Thyroid gland (tissue), 4 donors: Measurements from ENCODE around the gene WFIKKN2. TPM values are rescaled to one million over a fixed set of nuclear protein-coding genes. Genes with fewer than 3 reads are reported as not detected.

Experiments used
- DNase-seq, 2 donors: peaks; one replicate each; pipeline ENCODE4 v3.0.0-alpha.2; 2019
- H3K27ac ChIP-seq, 3 donors: fragments of 200-600 bp; sonication (generic); 1 replicate in 2 of 3; 2 replicates in 1 of 3; pipeline ENCODE4 v1.5.1; 2016 to 2019; ENCODE audit warnings: mild to moderate bottlenecking in 1 of 3, moderate library complexity in 1 of 3
- H3K27me3 ChIP-seq: fragments of 200-600 bp; sonication (generic); one replicate; pipeline ENCODE4 v1.5.1; 2019
- H3K36me3 ChIP-seq, 2 donors: fragments of 200-600 bp; sonication (generic); one replicate each; pipeline ENCODE4 v1.5.1; 2016 to 2019
- H3K4me1 ChIP-seq, 2 donors: fragments of 200-600 bp; sonication (generic); one replicate each; pipeline ENCODE4 v1.5.1; 2017 to 2019
- H3K4me3 ChIP-seq, 3 donors: fragments of 200-600 bp; sonication (generic); replicated peaks in 1 of 3; 1 replicate in 2 of 3; 2 replicates in 1 of 3; pipeline ENCODE4 v1.5.1; 2016; ENCODE audit warnings: mild to moderate bottlenecking in 1 of 3
- H3K9me3 ChIP-seq: fragments of 200-600 bp; sonication (generic); one replicate; pipeline ENCODE4 v1.5.1; 2017
- POLR2A ChIP-seq, 2 donors: fragments of 450-650 bp; IDR thresholded peaks; one replicate each; pipeline ENCODE4 v1.6.1; 2017; ENCODE audit warnings: antibody characterized with exemption in 2 of 2, mild to moderate bottlenecking in 2 of 2, moderate library complexity in 1 of 2
- WGBS, 2 donors: methylation state at CpG; one replicate each; pipeline ENCODE4 v1.1.5; 2017; 5-methylcytosine and 5-hydroxymethylcytosine counted together
- intact Hi-C: fragments of 100-400 bp; cut with DNase I; formaldehyde crosslinking; loops from one replicate; pipeline ENCODE4 v1.15.1; 2023
- total RNA-seq, 4 donors: library from RNA; depleted of rRNA; stranded (reverse); fragments of >200 nt; gene quantifications; one replicate each; pipeline ENCODE4 v1.2.3, GENCODE V29; 2016
- TF ChIP-seq, protein P1 (sequence below), 6 experiments: fragments of 200-600 bp in 3 of 6; fragments of 450-650 bp in 3 of 6; sonication (generic) in 3 of 6; IDR thresholded peaks; one replicate each; pipeline ENCODE4 v1.5.1; 2016 to 2019; ENCODE audit warnings: antibody characterized with exemption in 6 of 6, mild to moderate bottlenecking in 2 of 6, inconsistent platforms in 1 of 6, moderate library complexity in 1 of 6

WFIKKN2 gene
- total RNA-seq, 4 donors from 2014 or later, result 0.11 TPM; not detected in 3

DNA sequence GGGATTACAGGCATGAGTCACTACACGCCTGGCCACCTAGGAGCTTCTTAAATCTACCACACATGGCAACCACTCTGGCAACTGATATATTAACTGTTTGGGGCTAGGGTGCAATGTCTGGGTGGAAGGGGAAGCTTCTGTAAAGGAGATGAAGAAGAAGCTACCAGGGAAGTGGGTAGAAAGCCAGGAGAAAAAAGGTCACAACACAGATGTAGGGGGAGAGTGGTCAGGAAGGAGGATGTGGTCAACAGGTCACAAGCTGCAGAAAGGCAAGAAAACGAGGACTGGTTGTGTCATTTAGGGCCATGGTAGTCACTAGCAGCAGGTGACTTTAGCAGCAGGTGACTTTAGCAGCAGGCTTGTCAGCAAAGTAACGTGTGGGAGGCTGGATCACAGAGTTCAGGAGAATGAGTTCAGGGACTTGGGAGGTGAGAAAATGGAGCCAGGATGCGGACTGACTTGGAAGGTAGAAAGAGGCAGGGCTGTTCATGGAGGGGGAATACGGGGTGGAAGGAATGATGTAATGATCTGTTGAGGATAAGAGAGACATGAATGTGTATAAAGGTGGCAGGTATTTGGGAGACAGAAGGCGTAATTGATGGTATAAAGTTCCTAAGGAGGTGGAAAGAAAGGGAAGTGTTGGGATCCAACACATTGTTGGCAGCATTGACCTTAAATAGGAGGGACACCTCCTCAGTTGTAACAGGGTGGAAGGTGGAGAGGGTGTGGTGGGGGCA, 16.3 kb upstream of the WFIKKN2 start:
- 69 to 74% methylated on average over 6 of the region's 6 CpGs for WGBS, 2 donors
- Histone ChIP-seq H3K27ac (no peak overlapping the region), H3K4me3 (no peak overlapping the region), H3K36me3 (no peaks in the 10 kb centered on the region), H3K27me3 (no peaks in the 10 kb centered on the region), H3K9me3 (no peaks in the 10 kb centered on the region), H3K4me1 (peaks cover 0 to 4% of the 10 kb centered on the region in 2 donors)
- intact Hi-C loops, result loop anchor here (2.0 kb wide), 1 partner anchor 26 kb away; no protein-coding TSS in a partner anchor
- DNase-seq, result no peak
- TF ChIP-seq POLR2A (IDR thresholded peaks at IDR 0.05), result no peak
- TF ChIP-seq, protein P1, sequence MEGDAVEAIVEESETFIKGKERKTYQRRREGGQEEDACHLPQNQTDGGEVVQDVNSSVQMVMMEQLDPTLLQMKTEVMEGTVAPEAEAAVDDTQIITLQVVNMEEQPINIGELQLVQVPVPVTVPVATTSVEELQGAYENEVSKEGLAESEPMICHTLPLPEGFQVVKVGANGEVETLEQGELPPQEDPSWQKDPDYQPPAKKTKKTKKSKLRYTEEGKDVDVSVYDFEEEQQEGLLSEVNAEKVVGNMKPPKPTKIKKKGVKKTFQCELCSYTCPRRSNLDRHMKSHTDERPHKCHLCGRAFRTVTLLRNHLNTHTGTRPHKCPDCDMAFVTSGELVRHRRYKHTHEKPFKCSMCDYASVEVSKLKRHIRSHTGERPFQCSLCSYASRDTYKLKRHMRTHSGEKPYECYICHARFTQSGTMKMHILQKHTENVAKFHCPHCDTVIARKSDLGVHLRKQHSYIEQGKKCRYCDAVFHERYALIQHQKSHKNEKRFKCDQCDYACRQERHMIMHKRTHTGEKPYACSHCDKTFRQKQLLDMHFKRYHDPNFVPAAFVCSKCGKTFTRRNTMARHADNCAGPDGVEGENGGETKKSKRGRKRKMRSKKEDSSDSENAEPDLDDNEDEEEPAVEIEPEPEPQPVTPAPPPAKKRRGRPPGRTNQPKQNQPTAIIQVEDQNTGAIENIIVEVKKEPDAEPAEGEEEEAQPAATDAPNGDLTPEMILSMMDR (IDR thresholded peaks at IDR 0.05), result no peak

DNA sequence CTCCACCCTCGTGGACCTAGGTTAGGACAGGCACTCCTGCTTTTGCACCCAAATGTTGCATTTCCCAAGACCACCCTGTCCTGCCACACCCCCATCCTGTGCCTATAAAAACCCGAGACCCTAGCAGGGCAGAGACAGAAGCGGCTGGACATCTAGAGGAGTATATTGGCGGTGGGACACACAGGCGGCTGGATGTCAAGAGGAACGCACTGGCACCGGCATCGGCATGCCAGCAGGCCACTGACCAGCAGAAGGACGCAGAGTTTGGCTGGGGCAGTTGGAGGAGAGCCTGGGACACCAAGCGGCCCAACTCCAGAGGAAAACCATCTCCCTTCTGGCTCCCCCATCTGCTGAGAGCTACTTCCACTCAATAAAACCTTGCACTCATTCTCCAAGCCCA, 14.7 kb upstream of the WFIKKN2 start:
- no peak for DNase-seq
- intact Hi-C loops, result no loop called here
- no peaks in the 10 kb centered on the region for H3K36me3 ChIP-seq
- H3K4me3 ChIP-seq, result no peak overlapping the region
- H3K4me1 ChIP-seq, result peaks cover 0 to 4% of the 10 kb centered on the region in 2 donors
- TF ChIP-seq, protein P1 (IDR thresholded peaks at IDR 0.05), result no peak
- TF ChIP-seq POLR2A (IDR thresholded peaks at IDR 0.05), result no peak
- 74 to 83% methylated on average over 10 of the region's 10 CpGs for WGBS, 2 donors
- no peaks in the 10 kb centered on the region for H3K27me3 ChIP-seq
- no peak overlapping the region for H3K27ac ChIP-seq
- H3K9me3 ChIP-seq, result no peaks in the 10 kb centered on the region

DNA sequence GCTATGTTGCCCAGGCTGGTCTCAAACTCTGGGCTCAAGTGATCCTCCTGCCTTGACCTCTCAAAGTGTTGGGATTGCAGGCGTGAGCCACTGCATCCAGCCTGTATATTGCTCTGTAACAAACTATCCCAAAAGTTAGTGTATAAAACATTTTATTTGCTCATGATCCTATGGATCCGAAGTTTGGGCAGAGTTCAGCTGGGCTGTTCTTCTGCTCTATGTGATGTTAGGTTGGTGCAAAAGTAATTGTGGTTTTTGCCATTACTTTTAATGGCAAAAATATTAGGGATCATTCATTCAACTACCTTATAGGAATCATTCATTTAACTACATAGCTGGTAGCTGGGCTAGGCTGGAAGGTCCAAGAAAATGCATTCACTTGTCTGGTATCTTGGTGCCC, 12.8 kb upstream of the WFIKKN2 start:
- no peak for DNase-seq
- Histone ChIP-seq H3K9me3 (no peaks in the 10 kb centered on the region), H3K27me3 (no peaks in the 10 kb centered on the region), H3K4me3 (no peak overlapping the region), H3K36me3 (no peaks in the 10 kb centered on the region), H3K27ac (no peak overlapping the region), H3K4me1 (no peaks in the 10 kb centered on the region)
- no peak for TF ChIP-seq POLR2A (IDR thresholded peaks at IDR 0.05)
- TF ChIP-seq, protein P1 (IDR thresholded peaks at IDR 0.05), result no peak
- WGBS, 2 donors, result 92 to 96% methylated on average over 2 of the region's 2 CpGs
- intact Hi-C loops, result no loop called here

GRCh38 chr17:50824429-50824828, 11.0 kb upstream of the WFIKKN2 start:
- Histone ChIP-seq H3K27me3 (no peaks in the 10 kb centered on the region), H3K36me3 (no peaks in the 10 kb centered on the region), H3K27ac (no peak overlapping the region), H3K4me1 (peaks cover 8 to 11% of the 10 kb centered on the region in 2 donors), H3K9me3 (no peaks in the 10 kb centered on the region), H3K4me3 (no peak overlapping the region)
- TF ChIP-seq, protein P1 (IDR thresholded peaks at IDR 0.05), result no peak
- no peak for TF ChIP-seq POLR2A (IDR thresholded peaks at IDR 0.05)
- 92 to 93% methylated on average over 2 of the region's 2 CpGs for WGBS, 2 donors
- no peak for DNase-seq
- intact Hi-C loops, result no loop called here

GRCh38 chr17:50825188-50825587, 10.2 kb upstream of the WFIKKN2 start:
- intact Hi-C loops, result no loop called here
- DNase-seq, result no peak

More at GRCh38 chr17:50825188-50825587, 10.2 kb upstream of the WFIKKN2 start:
- Histone ChIP-seq H3K4me3 (no peak overlapping the region), H3K9me3 (no peaks in the 10 kb centered on the region), H3K36me3 (no peaks in the 10 kb centered on the region), H3K4me1 (peaks cover 10 to 16% of the 10 kb centered on the region in 2 donors), H3K27me3 (no peaks in the 10 kb centered on the region), H3K27ac (no peak overlapping the region)
- TF ChIP-seq POLR2A (IDR thresholded peaks at IDR 0.05), result no peak
- TF ChIP-seq, protein P1 (IDR thresholded peaks at IDR 0.05), result no peak
